T-helper 2 cell treated with Interferon-gamma antibody and Interleukin-4, amounts not matched to agents 5 μg/mL and 100 μg/mL, for 36 hours (primary cell): Measurements from ENCODE around the gene FAM234B.
A peak's percentile ranks its signal among the peaks of the same experiment; 100 is the strongest.

Source experiments
- DNase-seq: peaks from one replicate; pipeline ENCODE4 v3.0.0; 2021; ENCODE audit warnings: low spot score
- H3K27ac Mint-ChIP-seq: one replicate; pipeline ENCODE4 v1.8.0; 2021; ENCODE audit warnings: mild to moderate bottlenecking, mixed read lengths
- H3K27me3 Mint-ChIP-seq: one replicate; pipeline ENCODE4 v1.8.0; 2021; ENCODE audit warnings: low read depth, mixed read lengths
- H3K36me3 Mint-ChIP-seq: one replicate; pipeline ENCODE4 v1.8.0; 2021; ENCODE audit warnings: low read depth, mixed read lengths
- H3K4me1 Mint-ChIP-seq: one replicate; pipeline ENCODE4 v1.8.0; 2021; ENCODE audit warnings: low read depth, mixed read lengths
- H3K4me3 Mint-ChIP-seq: one replicate; pipeline ENCODE4 v1.8.0; 2022; ENCODE audit warnings: mild to moderate bottlenecking, moderate library complexity, mixed read lengths
- H3K9me3 Mint-ChIP-seq: one replicate; pipeline ENCODE4 v1.8.0; 2021; ENCODE audit warnings: mixed read lengths

FAM234B gene

GRCh38 chr12:13044002-13044905 is at the start of gene FAM234B:
Gene FAM234B (plus strand): TSS chr12:13044381. CDS start chr12:13044404, 23 bp downstream.
- Mint-ChIP-seq H3K36me3 (no peaks in the 10 kb centered on the region), H3K27me3 (peaks cover 23% of the 10 kb centered on the region), H3K9me3 (no peaks in the 10 kb centered on the region), H3K4me3 (peak within 1 kb of the TSS; percentile 80), H3K27ac (peak within 1 kb of the TSS; percentile 56), H3K4me1 (peaks cover 13% of the 10 kb centered on the region)
- peak; percentile 64 for DNase-seq

- Mint-ChIP-seq H3K4me3 (no peak overlapping the region), H3K27me3 (peaks cover 2% of the 10 kb centered on the region), H3K36me3 (no peaks in the 10 kb centered on the region), H3K9me3 (no peaks in the 10 kb centered on the region), H3K4me1 (peaks cover 22% of the 10 kb centered on the region), H3K27ac (no peak overlapping the region)
- no peak for DNase-seq
Observed at GRCh38 chr12:12995088-12995487, 49.1 kb upstream of the FAM234B start.

GRCh38 chr12:12996209-12996608 is 48.0 kb upstream of the FAM234B start:
- Mint-ChIP-seq H3K9me3 (no peaks in the 10 kb centered on the region), H3K27ac (no peak overlapping the region), H3K4me3 (no peak overlapping the region), H3K27me3 (peaks cover 2% of the 10 kb centered on the region), H3K36me3 (no peaks in the 10 kb centered on the region), H3K4me1 (peaks cover 27% of the 10 kb centered on the region)
- DNase-seq, result no peak

GRCh38 chr12:12997156-12997555 is 47.0 kb upstream of the FAM234B start:
- Mint-ChIP-seq H3K4me1 (peaks cover 32% of the 10 kb centered on the region), H3K4me3 (no peak overlapping the region), H3K27me3 (peaks cover 8% of the 10 kb centered on the region), H3K9me3 (no peaks in the 10 kb centered on the region), H3K27ac (no peak overlapping the region), H3K36me3 (no peaks in the 10 kb centered on the region)
- no peak for DNase-seq

GRCh38 chr12:12997734-12998133 is 46.4 kb upstream of the FAM234B start:
- H3K27me3 Mint-ChIP-seq, result peaks cover 14% of the 10 kb centered on the region
- H3K9me3 Mint-ChIP-seq, result no peaks in the 10 kb centered on the region
- peaks cover 30% of the 10 kb centered on the region for H3K4me1 Mint-ChIP-seq
- no peaks in the 10 kb centered on the region for H3K36me3 Mint-ChIP-seq
- DNase-seq, result no peak
- no peak overlapping the region for H3K27ac Mint-ChIP-seq
- no peak overlapping the region for H3K4me3 Mint-ChIP-seq

- Mint-ChIP-seq H3K27me3 (peaks cover 19% of the 10 kb centered on the region), H3K9me3 (no peaks in the 10 kb centered on the region), H3K4me3 (no peak overlapping the region), H3K4me1 (peaks cover 27% of the 10 kb centered on the region), H3K36me3 (no peaks in the 10 kb centered on the region), H3K27ac (no peak overlapping the region)
- no peak for DNase-seq
Observed at GRCh38 chr12:12998248-12998647, 45.9 kb upstream of the FAM234B start.

- Mint-ChIP-seq H3K4me1 (peaks cover 25% of the 10 kb centered on the region), H3K27me3 (peaks cover 29% of the 10 kb centered on the region), H3K9me3 (no peaks in the 10 kb centered on the region), H3K27ac (peak overlapping the region; percentile 79), H3K4me3 (peak overlapping the region; percentile 84), H3K36me3 (no peaks in the 10 kb centered on the region)
- DNase-seq, result no peak
Observed at GRCh38 chr12:12999271-12999958, 44.8 kb upstream of the FAM234B start.

GRCh38 chr12:12999959-13000615 is 44.1 kb upstream of the FAM234B start, which contains the start of gene HEBP1:
Gene HEBP1 (minus strand): TSS chr12:13000265. CDS start chr12:13000114, 151 bp downstream.
- Mint-ChIP-seq H3K9me3 (no peaks in the 10 kb centered on the region), H3K36me3 (no peaks in the 10 kb centered on the region), H3K4me1 (peaks cover 25% of the 10 kb centered on the region), H3K27me3 (peaks cover 34% of the 10 kb centered on the region), H3K4me3 (peak within 1 kb of the TSS; percentile 84), H3K27ac (peak within 1 kb of the TSS; percentile 79)
- DNase-seq, result peak; percentile 90

- H3K36me3 Mint-ChIP-seq, result no peaks in the 10 kb centered on the region
- H3K27ac Mint-ChIP-seq, result peak overlapping the region; percentile 79
Observed at GRCh38 chr12:13000616-13000924, 43.6 kb upstream of the FAM234B start.

GRCh38 chr12:13000925-13001774 is 43.0 kb upstream of the FAM234B start:
- H3K27ac Mint-ChIP-seq, result peak overlapping the region; percentile 79
- H3K27me3 Mint-ChIP-seq, result peaks cover 40% of the 10 kb centered on the region
- H3K9me3 Mint-ChIP-seq, result no peaks in the 10 kb centered on the region
- DNase-seq, result peak; percentile 32
- peak overlapping the region; percentile 84 for H3K4me3 Mint-ChIP-seq
- H3K4me1 Mint-ChIP-seq, result peaks cover 25% of the 10 kb centered on the region
- H3K36me3 Mint-ChIP-seq, result no peaks in the 10 kb centered on the region

More at GRCh38 chr12:13000616-13000924, 43.6 kb upstream of the FAM234B start:
- peaks cover 39% of the 10 kb centered on the region for H3K27me3 Mint-ChIP-seq
- no peaks in the 10 kb centered on the region for H3K9me3 Mint-ChIP-seq
- H3K4me1 Mint-ChIP-seq, result peaks cover 25% of the 10 kb centered on the region
- H3K4me3 Mint-ChIP-seq, result peak overlapping the region; percentile 84
- DNase-seq, result no peak

- H3K9me3 Mint-ChIP-seq, result no peaks in the 10 kb centered on the region
- H3K36me3 Mint-ChIP-seq, result no peaks in the 10 kb centered on the region
- peaks cover 42% of the 10 kb centered on the region for H3K27me3 Mint-ChIP-seq
- DNase-seq, result no peak
- peak overlapping the region; percentile 70 for H3K4me3 Mint-ChIP-seq
- H3K27ac Mint-ChIP-seq, result peak overlapping the region; percentile 7
- peaks cover 25% of the 10 kb centered on the region for H3K4me1 Mint-ChIP-seq
Observed at GRCh38 chr12:13001775-13002040, 42.5 kb upstream of the FAM234B start.

GRCh38 chr12:13002301-13003097 is 41.7 kb upstream of the FAM234B start:
- peaks cover 20% of the 10 kb centered on the region for H3K4me1 Mint-ChIP-seq
- H3K36me3 Mint-ChIP-seq, result no peaks in the 10 kb centered on the region
- peaks cover 42% of the 10 kb centered on the region for H3K27me3 Mint-ChIP-seq
- no peak for DNase-seq
- H3K4me3 Mint-ChIP-seq, result peak overlapping the region; percentile 70
- H3K9me3 Mint-ChIP-seq, result no peaks in the 10 kb centered on the region
- no peak overlapping the region for H3K27ac Mint-ChIP-seq

GRCh38 chr12:13004361-13004760 is 39.8 kb upstream of the FAM234B start:
- H3K27me3 Mint-ChIP-seq, result peaks cover 40% of the 10 kb centered on the region
- H3K4me3 Mint-ChIP-seq, result no peak overlapping the region
- H3K9me3 Mint-ChIP-seq, result no peaks in the 10 kb centered on the region
- H3K27ac Mint-ChIP-seq, result no peak overlapping the region
- peaks cover 14% of the 10 kb centered on the region for H3K4me1 Mint-ChIP-seq
- H3K36me3 Mint-ChIP-seq, result no peaks in the 10 kb centered on the region
- DNase-seq, result no peak
